A204.1 (cell line): ENCODE data around the gene CLCN4.

ENCODE experiments used
- FAIRE-seq: peaks from 2 replicates; lab custom pipeline; 2012; peaks lifted over from hg19 to GRCh38; lab: Jason Lieb, UNC

CLCN4 gene

GRCh38 chrX:10244915-10245622 lies 88.3 kb downstream of the CLCN4 start:
- no peak for FAIRE-seq

GRCh38 chrX:10245886-10246285 lies 89.1 kb downstream of the CLCN4 start:
- FAIRE-seq, result no peak

- no peak for FAIRE-seq
Observed at GRCh38 chrX:10246297-10246696, 89.5 kb downstream of the CLCN4 start.

GRCh38 chrX:10246846-10247245 lies 90.1 kb downstream of the CLCN4 start:
- FAIRE-seq, result no peak

- no peak for FAIRE-seq
Observed at GRCh38 chrX:10254739-10255138, 98.0 kb downstream of the CLCN4 start.

GRCh38 chrX:10259716-10260115 lies 102.9 kb downstream of the CLCN4 start:
- no peak for FAIRE-seq

GRCh38 chrX:10265775-10266174 lies 109.0 kb downstream of the CLCN4 start:
- no peak for FAIRE-seq

GRCh38 chrX:10278716-10279115 lies 121.9 kb downstream of the CLCN4 start:
- no peak for FAIRE-seq

- no peak for FAIRE-seq
Observed at GRCh38 chrX:10280071-10280470, 123.3 kb downstream of the CLCN4 start.

- no peak for FAIRE-seq
Observed at GRCh38 chrX:10282490-10282889, 125.7 kb downstream of the CLCN4 start.

- no peak for FAIRE-seq
Observed at GRCh38 chrX:10286195-10286594, 129.4 kb downstream of the CLCN4 start.
